ENCODE data around the gene SCFD2. TPM values are rescaled to one million over a fixed set of nuclear protein-coding genes. Genes with fewer than 3 reads are reported as not detected.
"Not testable (repeated sequence)": the region's sequence is repeated elsewhere in the genome, so short reads cannot be mapped to it uniquely, and the experiment has no call there.

Gene SCFD2
- 10 to 100 TPM in 11 of 12 donors, not detected in 1; 10.3 to 13.4 (median 11.6) TPM for polyA plus RNA-seq (ENCODE audit: insufficient read length in 12 of 12)
- long read RNA-seq, donor 1, result 0 reads
- long read RNA-seq, donor 2, partial matches to known transcripts, result 12 of 12 reads
- long read RNA-seq, donor 2, other reads (novel, unspliced or antisense), result 0 of 12 reads
- long read RNA-seq, donor 3, result 0 reads
- long read RNA-seq, donor 4, partial matches to known transcripts, result 5 of 5 reads
- long read RNA-seq, donor 4, other reads (novel, unspliced or antisense), result 0 of 5 reads
- long read RNA-seq, donor 5, partial matches to known transcripts, result 20 of 20 reads
- long read RNA-seq, donor 5, other reads (novel, unspliced or antisense), result 0 of 20 reads
- long read RNA-seq, donor 6, result 0 reads
- long read RNA-seq, donor 7, result 0 reads
- long read RNA-seq, donor 8, partial matches to known transcripts, result 12 of 12 reads
- long read RNA-seq, donor 8, other reads (novel, unspliced or antisense), result 0 of 12 reads
- long read RNA-seq, donor 9, result 0 reads
- long read RNA-seq, donor 10, partial matches to known transcripts, result 8 of 8 reads
- long read RNA-seq, donor 10, other reads (novel, unspliced or antisense), result 0 of 8 reads
- long read RNA-seq, donor 11, partial matches to known transcripts, result 16 of 16 reads
- long read RNA-seq, donor 11, other reads (novel, unspliced or antisense), result 0 of 16 reads

DNA sequence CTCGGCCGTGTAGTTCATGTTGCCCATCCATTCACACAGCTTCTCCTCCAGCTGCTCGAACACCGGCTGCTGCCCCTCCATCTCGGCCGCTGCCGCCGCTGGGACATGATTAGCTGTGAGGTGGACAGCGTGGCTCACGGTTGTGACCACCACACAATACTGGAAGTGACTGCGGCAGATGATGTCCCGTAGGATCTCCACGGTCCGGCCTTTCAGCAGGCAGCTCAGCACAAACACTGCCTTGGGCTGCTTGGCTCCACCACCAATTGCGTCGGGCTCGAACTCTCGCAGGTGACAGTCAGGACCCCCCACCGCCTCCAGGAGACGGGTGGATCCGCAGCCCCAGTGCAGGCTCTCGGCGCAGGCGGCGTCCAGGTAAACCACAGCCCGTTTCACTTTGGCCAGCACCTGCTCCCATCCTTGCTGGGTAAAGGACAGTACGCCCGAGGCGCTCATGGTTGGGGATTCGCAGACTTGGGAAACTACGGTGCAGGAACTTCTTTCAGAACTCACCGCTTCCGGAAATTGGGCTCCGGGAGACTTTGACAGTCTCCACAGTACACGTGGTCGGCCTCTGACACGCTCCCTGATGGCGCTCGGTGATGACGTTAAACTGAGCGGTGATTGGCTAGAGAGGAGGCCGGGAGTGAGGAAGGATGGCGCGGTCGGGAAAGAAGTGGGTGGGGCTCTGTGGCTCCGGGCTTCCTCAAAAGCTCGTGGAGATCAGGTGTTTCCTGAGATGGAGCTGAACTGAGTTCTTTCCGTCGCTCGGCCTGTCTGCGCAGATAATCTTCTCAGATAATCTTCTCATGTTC, at the start of gene SCFD2:
Gene SCFD2, minus strand, starts transcription at position 576 of the 815 bp plus-strand sequence.
- peak; percentile 98 for DNase-seq

DNA sequence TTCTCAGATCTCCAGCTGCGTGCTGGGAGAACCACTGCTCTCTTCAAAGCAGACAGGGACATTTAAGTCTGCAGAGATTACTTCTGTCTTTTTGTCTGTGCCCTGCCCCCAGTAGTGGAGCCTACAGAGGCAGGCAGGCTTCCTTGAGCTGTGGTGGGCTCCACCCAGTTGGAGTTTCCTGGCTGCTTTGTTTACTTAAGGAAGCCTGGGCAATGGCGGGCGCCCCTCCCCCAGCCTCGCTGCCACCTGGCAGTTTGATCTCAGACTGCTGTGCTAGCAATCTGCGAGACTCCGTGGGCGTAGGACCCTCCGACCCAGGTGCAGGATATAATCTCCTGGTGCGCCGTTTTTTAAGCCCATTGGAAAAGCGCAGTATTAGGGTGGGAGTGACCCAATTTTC, 43.6 kb upstream of the SCFD2 start:
- not testable (repeated sequence) for DNase-seq

DNA sequence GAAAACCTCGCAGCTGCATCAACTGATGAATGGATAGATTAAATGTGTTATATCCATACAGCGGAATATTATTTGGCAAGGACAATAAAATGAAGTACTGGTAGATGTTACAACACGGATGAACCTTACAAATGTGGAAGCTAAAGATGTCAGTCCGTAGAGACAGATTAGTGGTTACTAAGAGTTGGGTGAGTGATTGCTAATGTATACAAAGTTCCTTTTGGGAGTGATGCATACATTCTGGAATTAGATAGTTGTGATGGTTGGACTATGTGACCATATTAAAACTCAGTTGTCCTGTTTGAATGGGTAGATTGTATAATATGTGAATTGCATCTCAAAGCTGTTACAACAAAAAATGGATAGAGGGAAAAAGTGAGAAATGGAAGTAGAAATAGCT, 14.4 kb upstream of the SCFD2 start:
- DNase-seq, result no peak

DNA sequence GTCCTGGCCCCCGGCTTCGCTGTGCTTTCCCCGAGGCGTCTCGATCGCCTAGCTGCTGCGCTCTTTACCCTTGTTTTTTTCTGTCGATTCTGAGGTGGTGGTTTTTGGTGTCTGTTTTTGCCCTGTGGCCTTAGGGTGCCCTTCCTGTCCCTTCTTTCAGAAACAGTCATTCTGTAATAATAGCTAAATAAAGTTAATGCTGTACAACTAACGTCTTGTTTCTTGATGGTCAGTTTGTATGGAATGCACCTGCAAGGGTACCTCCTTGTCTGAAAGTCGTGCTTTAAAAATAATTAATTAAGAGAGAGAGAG, 12.3 kb upstream of the SCFD2 start:
- no peak for DNase-seq

DNA sequence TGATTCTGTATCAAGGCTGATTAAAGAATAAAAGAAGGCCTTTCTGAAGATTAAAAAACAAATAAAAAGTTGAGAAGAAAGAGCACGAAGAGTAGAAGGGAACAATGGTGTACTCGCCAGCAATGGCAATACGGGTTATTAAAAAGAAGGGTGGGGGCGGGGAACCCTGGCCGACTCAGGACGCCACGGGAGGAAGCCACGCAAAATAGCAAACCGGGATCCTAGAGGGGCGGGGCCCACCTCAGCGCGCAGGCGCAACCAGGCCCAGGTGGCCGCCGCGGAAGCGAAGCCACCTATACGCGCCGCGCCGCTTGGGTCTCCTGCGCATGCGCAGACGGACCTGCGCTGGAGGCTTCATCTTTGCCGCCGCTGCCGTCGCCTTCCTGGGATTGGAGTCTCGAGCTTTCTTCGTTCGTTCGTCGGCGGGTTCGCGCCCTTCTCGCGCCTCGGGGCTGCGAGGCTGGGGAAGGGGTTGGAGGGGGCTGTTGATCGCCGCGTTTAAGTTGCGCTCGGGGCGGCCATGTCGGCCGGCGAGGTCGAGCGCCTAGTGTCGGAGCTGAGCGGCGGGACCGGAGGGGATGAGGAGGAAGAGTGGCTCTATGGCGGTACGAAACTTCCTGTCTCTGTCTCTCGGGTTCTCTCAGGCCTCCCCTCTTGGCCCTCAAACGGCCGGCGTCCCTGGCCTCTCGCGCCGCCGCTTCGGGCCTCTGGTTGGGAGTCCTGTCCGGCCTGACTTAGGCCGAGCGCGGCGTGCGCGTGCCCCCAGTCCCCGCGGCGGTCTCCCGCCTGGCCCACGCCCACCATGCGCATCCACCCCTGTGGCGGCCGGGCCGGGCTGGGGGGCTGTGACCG, 11.7 kb upstream of the SCFD2 start, which contains the start of gene FIP1L1:
Gene FIP1L1, plus strand, starts transcription at position 323 of the 852 bp plus-strand sequence. Its CDS starts 198 bp downstream, at position 521.
- DNase-seq, result peak; percentile 96

DNA sequence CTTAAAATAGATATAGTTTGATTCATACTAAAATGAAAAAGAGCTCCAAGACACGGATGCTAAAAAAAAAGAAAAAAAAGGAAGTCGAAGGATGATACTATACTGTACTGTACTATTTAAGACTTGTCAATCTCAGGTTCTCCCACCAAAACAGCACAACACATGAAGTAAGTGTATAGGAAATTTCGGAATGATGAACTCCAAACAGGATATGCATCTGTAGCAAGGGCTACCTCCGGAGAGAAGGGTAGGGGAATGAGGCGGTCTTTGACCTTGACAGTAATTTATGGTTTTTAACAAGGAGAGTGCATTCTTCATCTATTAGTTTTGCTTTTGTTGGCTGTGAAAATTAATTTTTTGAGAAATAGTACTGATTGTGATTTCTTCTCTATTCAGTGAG, 11.0 kb upstream of the SCFD2 start:
- DNase-seq, result no peak

DNA sequence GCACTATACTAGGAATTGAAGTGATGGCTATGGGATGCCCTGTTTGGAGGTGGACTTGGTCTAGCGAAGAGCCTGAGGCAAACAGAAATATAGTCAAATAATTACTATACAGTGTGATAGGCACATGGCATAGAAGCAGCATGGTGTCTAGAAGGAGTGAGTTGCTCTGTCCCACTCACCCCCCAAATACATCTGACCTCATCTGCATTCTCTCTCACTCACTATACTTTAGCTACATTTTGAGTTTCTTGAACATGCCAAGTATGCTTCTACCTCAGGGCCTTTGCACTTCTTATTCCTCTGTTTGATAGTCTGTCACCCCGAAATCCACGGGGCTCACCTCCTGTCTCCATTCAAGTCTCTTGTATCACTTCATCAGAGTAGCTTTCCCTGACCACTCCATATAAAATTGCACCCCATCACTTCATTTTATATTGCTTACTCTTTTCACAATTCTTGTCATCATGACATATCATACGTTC, 9.0 kb upstream of the SCFD2 start:
- no peak for DNase-seq

DNA sequence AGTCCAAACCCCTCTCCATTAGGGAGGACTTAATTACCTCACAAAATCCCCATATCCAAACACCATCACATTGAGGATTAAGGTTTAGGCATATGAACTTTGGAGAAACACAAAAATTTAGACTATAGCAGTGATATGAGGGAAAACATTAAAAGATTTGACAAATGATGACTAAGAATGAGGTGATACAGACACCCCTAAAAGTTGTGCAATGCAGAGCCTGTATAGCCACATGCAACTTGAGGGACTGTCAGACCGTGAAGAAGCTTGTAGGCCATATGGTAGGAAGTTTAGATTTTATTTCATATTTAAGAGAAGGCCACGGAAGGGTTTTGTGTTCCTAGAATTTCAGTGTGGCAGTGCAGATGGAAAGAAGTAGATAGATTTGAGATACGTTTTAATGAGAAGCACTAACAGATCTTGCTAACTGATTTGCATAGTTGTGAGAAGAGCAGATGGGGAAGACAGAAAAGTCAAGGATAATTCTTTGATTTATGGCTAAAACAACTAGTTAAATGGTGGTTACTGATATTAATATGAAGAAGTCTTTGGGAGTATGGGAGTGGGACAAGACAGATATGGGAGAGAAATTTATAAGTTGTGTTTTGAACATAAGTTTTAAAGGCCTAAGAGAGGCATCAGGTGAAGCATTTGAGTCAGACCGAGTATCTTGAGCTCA, 6.1 kb upstream of the SCFD2 start:
- no peak for DNase-seq

DNA sequence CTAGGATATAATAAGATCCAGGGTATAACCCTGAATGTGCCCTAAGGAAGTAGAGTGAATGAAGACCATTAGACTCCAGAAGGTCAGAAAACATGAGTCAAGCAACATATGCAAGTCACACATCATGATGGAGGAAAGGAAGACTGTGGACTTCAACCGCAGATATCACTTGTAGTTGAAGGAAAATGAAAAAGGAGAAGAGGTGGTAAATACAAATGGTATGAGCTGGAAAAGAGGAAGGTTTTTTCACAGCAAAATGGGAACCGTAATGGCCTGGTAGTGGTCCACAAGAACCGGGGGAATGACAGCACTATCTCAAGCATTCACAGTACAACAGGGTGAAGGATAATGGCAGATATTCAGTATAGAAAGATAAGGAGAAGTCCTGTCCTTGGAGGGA, 5.2 kb upstream of the SCFD2 start:
- DNase-seq, result no peak

DNA sequence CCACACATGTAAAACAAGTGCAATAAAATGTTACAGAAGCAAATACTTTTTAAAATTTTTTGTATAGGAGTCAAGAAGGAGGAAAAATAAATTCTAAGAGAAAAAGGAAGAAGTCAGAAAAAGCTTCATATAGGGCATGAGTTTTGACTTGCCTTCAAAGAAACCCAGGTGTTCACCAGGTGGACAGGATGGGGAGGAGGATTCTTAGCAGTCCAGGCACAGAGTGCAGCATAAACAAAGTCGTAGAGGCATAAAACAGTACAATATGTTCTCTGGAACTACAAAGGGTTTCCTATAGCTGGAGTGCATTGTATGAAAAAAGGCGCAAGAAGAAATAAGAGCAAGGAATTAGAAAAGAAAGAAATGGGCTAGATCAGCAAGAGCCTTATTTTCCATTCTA, 1.9 kb upstream of the SCFD2 start:
- DNase-seq, result no peak

DNA sequence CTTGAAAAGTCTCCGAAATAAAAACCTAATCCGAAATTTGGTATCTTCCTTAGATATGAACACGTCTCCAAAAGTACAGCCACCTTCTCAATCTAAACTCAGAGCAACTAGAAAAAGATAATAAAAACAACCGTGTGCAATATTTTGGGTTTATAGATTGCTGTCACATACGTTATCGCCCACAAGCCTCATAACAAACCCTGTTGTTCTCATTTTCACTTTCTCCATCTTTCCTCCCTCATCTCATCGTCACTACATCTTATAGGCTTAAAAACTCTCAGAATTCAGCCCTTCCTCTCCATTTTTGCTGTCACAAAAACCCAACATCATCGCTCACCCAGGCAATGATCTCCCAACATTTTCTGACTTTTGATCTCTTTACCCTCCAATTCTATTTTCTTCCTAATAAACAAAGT, 448 bp upstream of the SCFD2 start:
- DNase-seq, result no peak

DNA sequence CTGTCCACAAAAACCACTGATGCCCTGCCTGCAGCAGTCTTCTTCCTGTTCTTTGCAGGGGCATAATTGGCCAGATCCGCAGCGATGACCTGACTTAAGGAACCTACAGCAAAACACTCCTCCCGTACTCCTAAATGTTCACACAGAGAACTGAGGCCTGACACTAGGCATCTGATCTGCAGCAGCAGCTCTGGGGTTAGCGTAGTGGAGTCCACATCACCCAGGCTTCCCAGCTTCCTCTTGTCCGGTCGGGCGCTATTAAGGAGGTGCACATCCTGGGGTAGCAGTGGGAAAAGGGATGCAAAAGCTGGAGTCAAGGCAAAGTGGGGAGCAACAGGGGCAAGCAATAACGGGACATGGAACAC, 758 bp downstream of the SCFD2 start:
- no peak for DNase-seq

DNA sequence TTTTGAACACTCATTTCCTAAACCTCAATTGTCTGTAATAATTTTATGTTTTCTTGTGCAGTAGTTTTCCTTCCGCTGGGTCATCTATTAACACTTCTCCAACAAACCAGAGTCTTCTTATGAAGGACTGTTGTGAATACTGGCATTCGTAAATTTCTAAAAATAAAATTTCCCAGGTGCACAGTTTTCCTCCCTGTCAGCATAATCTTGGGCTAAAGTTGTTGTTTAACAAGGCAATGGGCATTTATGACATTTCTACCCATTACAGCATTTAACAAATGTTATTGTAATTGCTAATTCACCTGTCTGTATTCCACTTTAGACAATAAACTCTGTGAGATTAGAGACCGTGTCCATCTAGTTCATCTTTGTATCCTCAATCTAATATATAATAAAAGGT, 1.2 kb downstream of the SCFD2 start:
- no peak for DNase-seq

DNA sequence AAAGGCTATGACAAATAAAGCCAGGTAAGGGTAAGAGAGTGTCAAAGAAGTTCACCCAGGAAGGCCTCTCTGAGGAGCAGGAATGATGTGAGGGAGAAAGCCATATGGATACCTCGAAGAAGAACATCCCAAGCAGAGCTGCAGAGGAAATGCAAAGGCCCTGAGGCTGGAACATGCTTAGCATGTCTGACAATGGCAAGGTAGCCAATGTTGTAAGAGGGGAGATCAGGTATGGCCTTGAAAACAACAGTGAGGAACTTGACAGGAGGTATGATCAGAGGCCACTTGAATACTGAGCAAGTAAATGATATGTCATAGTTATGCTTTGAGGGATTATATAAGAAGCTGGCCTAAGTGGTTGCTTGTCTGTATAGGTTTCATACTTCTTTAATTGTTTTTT, 3.8 kb downstream of the SCFD2 start:
- no peak for DNase-seq

DNA sequence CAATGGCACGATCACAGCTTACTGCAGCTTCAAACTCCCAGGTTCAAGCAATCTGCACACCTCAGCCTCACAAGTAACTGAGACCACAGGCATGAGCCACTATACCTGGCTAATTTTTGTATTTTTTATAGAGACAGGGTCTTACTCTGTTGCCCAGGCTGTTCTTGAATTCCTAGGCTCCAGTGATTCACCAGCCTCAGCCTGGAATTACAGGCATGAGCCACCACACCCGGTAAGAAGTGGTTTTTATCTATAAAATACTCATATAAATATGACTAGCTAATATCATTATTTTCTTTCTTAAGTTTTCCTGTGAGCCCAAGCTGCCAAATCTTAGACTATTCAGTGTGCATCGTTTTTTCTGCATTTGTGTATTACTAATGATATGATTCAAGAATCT, 4.4 kb downstream of the SCFD2 start:
- DNase-seq, result no peak

DNA sequence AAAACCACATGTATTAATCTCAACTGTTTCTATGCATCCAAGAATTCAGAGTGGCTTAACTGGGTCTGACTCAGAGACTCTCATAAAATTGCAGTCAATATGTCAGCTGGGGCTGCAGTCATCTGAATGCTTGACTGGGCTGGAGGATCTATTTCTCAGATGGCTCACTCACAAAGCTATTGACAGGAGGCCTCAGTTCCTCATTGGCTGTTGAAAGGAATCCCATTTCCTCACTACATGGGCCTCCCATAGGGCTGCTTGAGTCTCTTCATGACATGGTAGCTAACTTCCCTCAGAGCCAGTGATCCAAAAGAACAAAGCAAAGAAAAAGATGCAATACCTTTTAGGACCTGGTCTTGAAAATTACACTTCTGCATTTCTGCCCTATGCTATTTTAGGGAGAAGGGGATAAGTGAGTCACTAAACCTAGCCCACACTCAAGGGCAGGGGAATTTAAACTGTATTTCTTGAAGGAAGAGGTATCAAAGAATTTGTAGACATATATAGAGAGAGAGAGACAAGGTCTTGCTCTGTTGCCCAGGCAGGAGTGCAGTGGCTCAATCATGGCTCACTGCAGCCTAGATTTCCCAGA, 9.8 kb downstream of the SCFD2 start:
- no peak for DNase-seq

DNA sequence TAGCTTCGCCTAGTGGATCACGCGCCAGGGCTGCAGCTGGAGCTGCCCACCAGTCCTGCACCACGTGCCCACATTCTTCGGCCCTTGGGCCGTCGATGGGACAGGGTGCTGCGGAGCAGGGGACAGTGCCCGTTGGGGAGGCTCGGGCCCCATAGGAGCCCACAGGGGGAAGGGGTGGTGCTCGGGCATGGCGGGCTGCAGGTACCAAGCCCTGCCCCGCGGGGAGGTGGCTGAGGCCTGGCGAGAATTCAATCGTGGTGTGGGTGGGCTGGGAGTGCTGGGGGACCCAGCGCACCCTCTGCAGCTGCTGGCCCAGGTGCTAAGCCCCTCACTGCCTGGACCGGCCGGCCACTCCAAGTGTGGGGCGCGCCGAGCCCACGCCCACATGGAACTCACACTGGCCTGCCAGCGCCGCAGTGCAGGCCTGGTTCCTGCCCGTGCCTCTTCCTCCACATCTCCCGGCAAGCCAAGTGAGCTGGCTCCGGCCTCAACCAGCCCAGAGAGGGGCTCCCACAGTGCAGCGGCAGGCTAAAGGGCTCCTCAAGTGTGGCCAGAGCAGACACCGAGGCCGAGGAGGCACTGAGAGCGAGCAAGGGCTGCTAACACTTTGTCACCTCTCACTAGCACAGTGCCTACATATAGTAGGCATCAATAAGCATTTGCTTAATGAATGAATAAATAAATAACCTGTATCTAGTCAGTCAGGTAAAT, 11.7 kb downstream of the SCFD2 start:
- DNase-seq, result no peak

DNA sequence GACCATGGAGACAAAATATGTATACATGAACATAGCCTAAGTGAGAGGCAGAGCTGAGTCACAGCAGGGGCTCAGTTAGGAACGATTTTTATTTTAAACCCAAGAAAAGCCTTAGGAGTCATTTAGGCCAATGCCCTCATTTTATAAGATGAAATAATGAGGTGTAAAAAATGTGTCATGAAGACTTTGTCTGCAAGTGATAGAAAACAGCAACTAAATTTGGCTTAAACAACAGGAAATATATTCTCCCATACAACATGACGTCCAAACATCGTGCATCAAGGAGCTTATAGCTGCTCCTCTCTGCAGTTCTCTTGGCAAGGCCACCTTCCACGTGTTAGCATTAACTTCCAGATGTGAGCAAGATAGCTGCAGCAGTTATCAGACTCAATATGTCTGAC, 16.8 kb downstream of the SCFD2 start:
- peak; percentile 46 for DNase-seq

DNA sequence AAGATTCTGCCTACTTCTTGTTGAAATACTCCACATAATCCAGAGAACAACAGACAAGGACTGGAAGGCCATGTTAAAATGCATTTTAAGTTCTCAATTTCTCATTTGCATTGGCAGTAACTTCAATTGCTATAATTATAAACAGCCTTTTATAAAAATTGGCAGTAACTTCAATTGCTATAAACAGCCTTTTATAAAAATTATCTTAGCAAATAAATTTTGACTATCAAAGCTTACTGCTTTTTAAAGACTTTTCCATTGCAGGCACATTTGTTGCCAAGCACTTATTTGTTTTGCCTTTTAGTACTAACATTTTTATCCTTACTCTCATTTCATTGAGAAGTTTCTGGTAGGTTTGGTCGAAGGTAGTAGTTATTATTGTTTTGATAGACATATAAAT, 17.8 kb downstream of the SCFD2 start:
- DNase-seq, result no peak

All from muscle of arm (tissue), 14 donors.